ENCODE data around the gene TBRG4.
A peak's percentile ranks its signal among the peaks of the same experiment; 100 is the strongest.

The TBRG4 gene

DNA sequence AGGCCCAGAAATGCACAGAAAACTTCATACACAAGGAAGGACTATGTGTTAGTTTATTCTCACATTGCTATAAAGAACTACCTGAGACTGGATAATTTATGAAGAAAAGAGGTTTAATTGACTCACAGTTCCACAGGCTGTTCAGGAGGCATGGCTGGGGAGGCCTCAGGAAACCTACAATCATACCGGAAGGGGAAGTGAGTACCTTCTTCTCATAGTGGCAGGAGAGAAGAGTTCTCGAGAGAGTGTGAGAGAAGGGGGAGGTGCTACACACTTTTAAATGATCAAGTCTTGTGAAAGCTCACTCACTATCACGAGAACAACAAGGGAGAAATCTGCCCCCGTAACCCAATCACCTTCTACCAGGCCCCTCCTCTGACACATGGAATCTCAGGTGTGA, 29.3 kb upstream of the TBRG4 start:
- DNase-seq = no peak

DNA sequence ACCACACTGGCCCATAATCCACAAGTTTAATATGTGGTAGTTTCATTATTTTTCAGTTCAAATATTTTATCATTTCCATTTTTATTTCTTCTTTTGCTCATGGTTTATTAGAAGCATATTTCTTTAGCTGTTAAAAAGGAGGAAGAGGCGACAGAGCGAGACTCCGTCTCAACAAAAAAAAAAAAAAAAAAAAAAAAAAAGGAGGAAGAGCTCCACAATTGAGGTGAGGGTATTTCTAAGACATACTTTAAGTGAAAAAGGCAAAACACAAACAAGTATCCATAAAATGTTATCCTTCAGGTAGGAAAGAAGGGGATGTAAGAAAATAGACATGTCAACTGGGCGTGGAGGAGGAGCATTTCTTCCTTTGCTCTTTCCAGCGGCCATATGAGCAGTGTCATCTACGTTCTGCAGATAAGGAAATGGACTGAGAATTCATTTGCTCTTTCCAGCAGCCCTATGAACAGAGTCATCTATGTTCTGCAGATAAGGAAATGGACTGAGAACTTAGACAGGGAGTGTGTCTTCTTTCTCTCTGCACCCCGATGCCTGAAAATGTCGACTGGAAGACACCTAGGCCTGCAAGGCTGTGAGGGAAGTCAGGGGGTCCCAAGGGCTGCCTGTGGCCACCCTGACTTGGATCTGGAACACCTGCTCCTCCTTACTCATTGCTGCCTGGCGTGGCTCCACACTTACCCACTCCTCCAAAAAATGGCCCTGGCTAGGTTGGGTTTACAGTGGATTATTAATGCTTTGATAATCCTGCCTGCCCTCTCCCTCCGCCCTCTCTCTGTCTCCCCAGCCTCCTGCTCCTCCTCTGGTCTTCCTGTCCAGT, 27.2 kb upstream of the TBRG4 start:
- no peak for DNase-seq

DNA sequence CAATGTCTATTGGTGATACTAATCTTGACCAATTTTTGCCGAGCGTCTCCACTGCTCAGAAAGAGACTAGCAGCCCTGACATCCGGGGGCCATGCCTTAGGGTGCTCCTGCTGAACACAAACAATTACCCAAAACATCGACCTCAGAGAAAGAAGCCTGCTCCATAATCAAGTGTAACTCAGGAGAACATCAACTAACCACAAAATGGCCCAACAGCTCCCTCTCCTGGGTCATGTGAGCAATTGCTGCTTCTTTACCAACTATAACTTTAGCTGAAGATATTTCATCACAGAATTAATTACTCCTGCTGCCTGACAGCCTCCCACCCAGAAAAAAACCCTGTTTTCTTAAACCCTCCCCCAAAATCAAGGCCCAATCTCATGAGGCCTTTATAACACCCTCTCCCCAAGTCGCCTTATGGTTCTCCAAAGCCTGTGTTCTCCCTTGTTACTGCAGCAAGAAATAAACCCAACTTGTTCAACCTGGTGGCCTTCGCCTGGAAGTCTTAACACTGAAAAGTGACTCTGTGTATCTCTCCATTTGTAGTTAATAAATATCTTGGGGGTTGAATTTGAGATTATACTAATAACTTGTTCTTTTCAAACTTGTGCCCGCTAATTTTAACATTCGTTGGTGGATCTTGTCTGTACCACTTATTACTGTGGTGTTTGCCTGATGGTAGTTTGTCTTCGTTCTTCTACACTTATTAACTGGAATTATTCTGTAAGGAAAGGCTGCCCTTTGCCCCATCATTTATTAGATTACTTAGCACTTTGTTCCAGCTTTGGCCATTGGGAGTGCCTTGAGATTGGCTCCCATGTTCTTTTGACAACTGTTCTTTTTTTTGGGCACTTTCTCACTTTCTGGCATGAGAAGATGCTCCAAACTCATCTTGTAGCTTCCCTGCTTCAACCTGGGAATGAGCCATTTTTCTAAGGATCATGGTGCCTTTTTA, 24.9 kb upstream of the TBRG4 start:
- DNase-seq = peak; percentile 68

DNA sequence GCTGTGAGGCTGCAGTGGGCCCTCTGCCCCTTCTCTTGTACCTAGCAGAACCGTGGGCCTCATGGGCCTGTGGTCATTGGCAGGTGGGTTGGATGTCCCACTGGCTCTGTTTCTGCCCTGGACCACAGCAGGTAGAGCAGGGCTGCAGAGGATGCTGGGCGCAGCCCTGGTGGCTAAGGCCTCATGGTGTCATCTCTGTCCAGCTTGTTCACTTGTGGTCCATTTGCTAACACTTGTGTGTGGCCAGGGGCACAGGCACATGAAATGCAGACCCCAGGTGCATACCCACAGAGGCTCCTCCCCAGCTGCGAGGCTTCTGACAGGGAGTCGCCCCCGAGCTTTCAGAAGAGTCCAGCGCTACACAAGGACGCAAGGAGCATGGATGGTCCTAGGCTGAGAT, 22.4 kb upstream of the TBRG4 start:
- no peak for DNase-seq

GRCh38 chr7:45133352-45133751, 21.9 kb upstream of the TBRG4 start:
- DNase-seq = no peak

- no peak for DNase-seq
Measured at GRCh38 chr7:45132708-45133320, 21.3 kb upstream of the TBRG4 start.

DNA sequence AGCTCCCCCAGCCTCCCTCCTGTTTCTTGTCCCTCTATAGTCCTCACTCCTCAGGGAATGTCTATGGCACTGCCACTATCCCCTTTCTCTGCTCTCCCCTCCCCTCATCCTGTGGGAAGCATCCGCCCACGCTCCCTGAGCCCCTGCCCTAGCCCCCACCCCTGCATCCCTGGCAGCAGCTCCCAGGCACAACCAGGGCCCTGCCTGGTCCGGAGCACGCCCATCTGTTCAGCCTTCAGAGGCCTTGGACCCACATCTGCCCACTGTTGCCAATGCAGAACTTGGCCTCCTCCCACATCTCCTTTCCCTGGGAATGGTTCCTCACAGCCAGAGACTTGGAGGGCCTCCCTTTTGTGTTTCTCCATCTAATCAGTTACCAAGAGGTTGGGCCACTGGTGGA, 20.4 kb upstream of the TBRG4 start:
- no peak for DNase-seq

DNA sequence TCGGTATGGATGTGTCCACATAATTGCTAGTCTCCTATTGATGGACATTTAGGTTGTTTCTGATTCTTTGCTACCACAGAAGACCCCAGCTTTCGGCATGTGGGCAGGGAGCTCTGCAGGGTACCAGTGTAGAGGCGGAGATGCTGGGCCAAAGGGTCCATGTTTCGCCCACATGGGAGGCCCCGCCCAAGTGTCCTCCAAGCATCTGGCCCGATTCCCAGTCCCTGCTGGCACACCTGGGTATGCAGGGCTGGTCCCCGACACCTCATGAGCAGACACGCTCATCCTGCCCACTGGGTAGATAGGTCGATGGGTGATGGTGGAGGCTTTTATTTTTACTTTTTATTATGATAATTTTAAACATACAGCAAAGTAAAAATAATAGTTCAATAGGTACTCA, 19.4 kb upstream of the TBRG4 start:
- DNase-seq = no peak

DNA sequence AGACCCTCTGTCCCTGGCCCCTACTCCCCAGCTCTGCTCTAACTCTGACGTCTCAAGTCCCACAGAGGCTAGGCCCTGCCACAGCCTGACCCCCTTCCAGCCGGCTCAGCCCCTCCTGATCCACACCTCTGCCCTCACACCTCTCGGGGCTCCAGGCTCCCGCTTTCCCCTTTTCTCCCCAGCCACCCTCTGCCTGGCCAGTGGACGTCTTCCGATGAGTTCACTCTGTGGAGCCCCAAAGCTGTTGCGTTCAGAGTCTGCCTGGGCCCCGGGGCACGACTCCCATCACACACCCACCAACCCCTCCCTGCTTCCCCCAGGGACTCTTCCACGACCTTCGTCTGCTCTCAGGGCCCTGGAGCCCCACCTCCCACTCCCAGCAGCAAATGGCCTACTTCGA, 18.4 kb upstream of the TBRG4 start:
- DNase-seq = no peak

DNA sequence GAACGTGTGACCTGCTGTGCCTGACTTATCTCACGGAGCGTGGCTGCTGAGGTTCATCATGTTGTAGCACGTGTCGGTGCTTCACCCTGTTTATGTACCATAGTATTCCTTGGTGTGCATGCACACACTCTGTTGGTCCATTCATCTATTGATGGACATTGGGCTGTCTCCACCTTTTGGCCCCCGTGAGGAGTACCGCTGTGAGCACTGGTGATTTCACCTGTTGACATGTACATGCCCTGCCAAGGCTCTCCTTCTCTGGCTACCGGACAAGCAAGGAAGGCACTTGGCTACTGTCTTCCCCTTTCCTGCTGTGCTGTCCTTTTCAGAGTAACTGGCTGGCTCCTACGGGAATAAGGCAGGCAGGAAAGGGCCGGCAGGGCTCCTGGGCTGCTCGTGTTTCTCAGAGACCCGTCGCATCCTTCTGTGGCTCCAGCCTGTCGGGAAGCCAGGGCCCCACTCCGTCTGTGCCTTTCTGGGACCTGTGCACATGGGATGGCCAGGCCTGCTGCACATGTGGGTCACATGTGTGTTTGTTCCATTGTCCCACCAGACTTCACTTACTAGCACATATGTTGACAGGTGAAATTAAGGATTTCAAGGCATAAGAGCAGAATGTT, 17.8 kb upstream of the TBRG4 start:
- no peak for DNase-seq

DNA sequence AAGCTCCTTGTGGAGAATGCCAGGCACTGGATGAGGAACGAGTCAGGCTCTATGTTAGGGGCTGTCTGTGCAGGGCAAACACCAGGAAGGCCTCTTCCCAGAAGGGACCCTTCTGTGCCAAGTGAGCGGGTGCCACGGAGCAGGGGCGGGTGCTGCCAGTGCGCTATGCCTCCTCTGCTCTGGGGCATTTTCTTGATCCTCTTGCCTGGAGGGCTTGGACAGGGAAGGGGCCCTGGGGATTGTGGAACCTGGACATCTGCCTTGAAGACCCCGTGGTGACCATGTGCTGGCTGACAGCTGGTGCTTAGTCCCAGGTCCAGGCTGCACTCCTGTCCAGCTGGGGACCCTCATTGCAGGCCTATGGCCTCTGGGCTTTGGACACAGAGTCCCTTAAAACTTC, 15.4 kb upstream of the TBRG4 start:
- no peak for DNase-seq

- DNase-seq = no peak
Measured at GRCh38 chr7:45126201-45126600, 14.7 kb upstream of the TBRG4 start.

- no peak for DNase-seq
Measured at GRCh38 chr7:45125193-45125904, 13.9 kb upstream of the TBRG4 start.

DNA sequence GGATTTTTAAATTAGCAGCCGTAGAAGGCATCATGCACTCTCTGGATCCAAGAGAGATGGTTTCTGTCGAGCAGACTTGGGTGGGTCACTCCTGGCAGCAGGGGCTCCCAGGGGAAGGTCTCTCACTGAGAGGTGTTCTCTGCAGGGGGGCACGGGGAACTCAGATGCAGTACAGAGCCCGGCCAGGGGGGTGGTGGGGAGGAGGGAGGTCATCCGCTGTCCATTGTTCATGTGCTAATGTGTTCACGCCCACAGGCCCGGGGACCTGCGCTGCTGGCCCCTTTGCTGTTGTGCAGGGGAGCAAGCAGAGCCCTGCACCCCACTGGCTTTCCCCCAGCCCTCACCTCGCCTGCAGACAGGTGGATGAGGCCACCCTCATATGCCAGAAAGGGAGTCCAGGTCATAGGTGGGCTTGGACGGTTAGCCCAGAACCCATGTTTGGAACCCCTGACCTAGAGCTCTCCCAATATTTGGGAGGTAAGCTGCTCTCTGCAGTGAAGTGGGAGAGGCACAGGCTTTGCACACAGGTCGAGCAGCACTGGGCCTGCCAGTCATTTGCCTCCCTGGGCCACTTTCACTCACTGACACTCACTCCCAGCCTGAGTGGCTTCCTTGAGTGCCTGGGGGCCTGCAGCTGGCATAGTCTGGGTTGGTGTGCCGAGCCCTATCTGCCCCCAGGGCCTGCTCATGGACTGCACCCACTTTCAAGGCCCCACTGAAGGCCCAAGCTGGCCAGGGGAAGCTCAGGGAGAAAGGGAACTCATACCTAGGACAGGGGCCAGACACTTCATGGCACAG, 12.6 kb upstream of the TBRG4 start:
- no peak for DNase-seq

- DNase-seq = peak; percentile 19
Measured at GRCh38 chr7:45122975-45123860, 11.7 kb upstream of the TBRG4 start.

DNA sequence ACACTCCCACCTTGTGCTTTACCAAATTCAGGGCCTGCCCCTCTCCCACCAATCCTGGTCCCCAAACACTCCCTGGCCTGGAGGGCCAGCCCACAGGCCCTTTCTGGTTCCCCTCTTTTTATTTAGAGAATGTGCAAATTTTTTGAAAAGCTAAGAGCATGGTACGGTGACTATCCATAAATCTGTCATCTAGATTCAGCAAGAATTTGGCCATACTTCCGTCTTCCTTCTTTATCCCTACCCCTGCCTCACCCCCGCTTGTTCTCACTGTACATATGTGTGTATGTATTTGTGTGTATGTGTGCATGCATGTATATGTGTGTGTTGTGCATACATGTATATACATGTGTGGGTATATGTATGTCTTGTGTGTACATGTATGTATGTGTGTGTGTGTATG, 8.1 kb upstream of the TBRG4 start:
- no peak for DNase-seq

- no peak for DNase-seq
Measured at GRCh38 chr7:45118889-45119331, 7.4 kb upstream of the TBRG4 start.

- DNase-seq = no peak
Measured at GRCh38 chr7:45118292-45118691, 6.8 kb upstream of the TBRG4 start.

DNA sequence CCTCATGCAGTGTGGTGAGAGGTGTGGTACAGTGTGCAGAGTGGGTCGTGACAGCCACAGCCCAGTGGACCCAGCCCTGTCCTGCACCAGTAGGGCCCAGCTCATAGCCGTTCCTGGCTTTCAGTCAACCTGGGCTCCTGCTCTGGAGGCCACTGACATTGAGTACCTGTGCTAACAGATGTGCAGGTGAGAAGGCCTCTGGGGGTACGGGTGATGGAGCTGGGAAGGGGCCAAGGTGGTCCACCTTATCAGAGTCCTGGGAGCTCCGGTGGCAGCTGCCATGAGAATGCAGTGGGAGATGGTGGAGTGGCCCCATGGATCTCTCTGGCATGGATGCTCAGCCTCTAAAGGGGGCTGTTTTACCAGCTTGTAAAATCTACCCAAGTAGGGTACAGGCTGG, 6.1 kb upstream of the TBRG4 start:
- DNase-seq = no peak

GRCh38 chr7:45116048-45116447, 4.6 kb upstream of the TBRG4 start:
- DNase-seq = no peak

Measured in central memory CD4-positive, alpha-beta T cell (primary cell).